ENCODE results near the gene XCL2.
"Not testable (repeated sequence)": the region's sequence is repeated elsewhere in the genome, so short reads cannot be mapped to it uniquely, and the experiment has no call there.

XCL2 gene

GRCh38 chr1:168555508-168556046 is 11.8 kb upstream of the XCL2 start:
- no peak for DNase-seq

- DNase-seq, result no peak
These were observed 11.0 kb upstream of the XCL2 start for GRCh38 chr1:168554603-168555483.

- no peak for DNase-seq
These were observed 10.1 kb upstream of the XCL2 start for GRCh38 chr1:168553680-168554553.

- DNase-seq, result no peak
These were observed 9.2 kb upstream of the XCL2 start for GRCh38 chr1:168552961-168553360.

- DNase-seq, result no peak
These were observed 7.9 kb upstream of the XCL2 start for GRCh38 chr1:168551688-168552087.

- no peak for DNase-seq
These were observed 7.2 kb upstream of the XCL2 start for GRCh38 chr1:168550971-168551370.

- not testable (repeated sequence) for DNase-seq
These were observed 2.7 kb upstream of the XCL2 start for GRCh38 chr1:168546553-168546895.

GRCh38 chr1:168545678-168546552 is 2.1 kb upstream of the XCL2 start:
- DNase-seq, result not testable (repeated sequence)

GRCh38 chr1:168542978-168543377 is 819 bp downstream of the XCL2 start:
- not testable (repeated sequence) for DNase-seq

GRCh38 chr1:168540798-168541197 is 3.0 kb downstream of the XCL2 start:
- not testable (repeated sequence) for DNase-seq

- no peak for DNase-seq
These were observed 8.3 kb downstream of the XCL2 start for GRCh38 chr1:168535536-168535935.

- DNase-seq, result no peak
These were observed 12.0 kb downstream of the XCL2 start for GRCh38 chr1:168531615-168532345.

GRCh38 chr1:168529518-168529917 is 14.3 kb downstream of the XCL2 start:
- DNase-seq, result no peak

GRCh38 chr1:168521401-168522000 is 22.3 kb downstream of the XCL2 start:
- no peak for DNase-seq

- no peak for DNase-seq
These were observed 23.0 kb downstream of the XCL2 start for GRCh38 chr1:168520832-168521231.

GRCh38 chr1:168520052-168520751 is 23.6 kb downstream of the XCL2 start:
- DNase-seq, result no peak

GRCh38 chr1:168518813-168519212 is 25.0 kb downstream of the XCL2 start:
- no peak for DNase-seq

GRCh38 chr1:168518201-168518689 is 25.6 kb downstream of the XCL2 start:
- DNase-seq, result no peak

- no peak for DNase-seq
These were observed 29.3 kb downstream of the XCL2 start for GRCh38 chr1:168514455-168514854.

GRCh38 chr1:168513656-168514404 is 30.0 kb downstream of the XCL2 start:
- no peak for DNase-seq
